ENCODE data around the gene S100A10.

DNA sequence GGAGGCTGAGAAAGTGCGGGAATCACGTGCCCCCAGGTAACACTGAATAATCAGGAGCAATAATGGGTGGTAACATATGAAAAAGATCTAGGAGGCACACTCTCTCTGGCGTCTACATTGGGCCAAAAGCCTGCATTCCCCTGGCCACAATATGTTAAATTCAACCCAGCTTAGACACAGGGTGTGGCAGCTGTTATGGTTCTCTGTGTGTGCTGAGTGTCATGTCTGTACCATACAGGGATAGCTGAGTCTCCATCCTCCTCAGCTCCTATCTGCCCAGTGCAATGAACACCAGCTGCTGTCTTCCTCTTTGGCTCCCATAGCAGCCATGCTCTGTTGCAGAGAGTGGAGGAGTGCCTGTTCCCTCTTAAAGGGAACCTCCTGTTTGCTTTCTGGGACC lies 28.8 kb upstream of the S100A10 start:
- TF ChIP-seq GATA2 (IDR thresholded peaks at IDR 0.05; ENCODE audit: low read depth, low read length) (no peak), GATA3 (IDR thresholded peaks at IDR 0.05; ENCODE audit: low read depth, low read length) (no peak)
